Neural progenitor cell (in vitro differentiated cells): ENCODE results near the gene SND1.

Experiments used
- EZH2 ChIP-seq: fragments of 200-600 bp; sonication (generic); IDR thresholded peaks from 2 replicates; pipeline ENCODE4 v1.6.1; 2017; ENCODE audit warnings: antibody characterized with exemption, mild to moderate bottlenecking, moderate library complexity
- EZH2phosphoT487 ChIP-seq: fragments of 200-600 bp; sonication (generic); IDR thresholded peaks from 2 replicates; pipeline ENCODE4 v1.6.1; 2017; ENCODE audit warnings: antibody characterized with exemption
- TF ChIP-seq, protein P1 (sequence below): fragments of 200-600 bp; sonication (generic); IDR thresholded peaks from 2 replicates; pipeline ENCODE4 v1.5.1; 2017; ENCODE audit warnings: antibody characterized with exemption, mild to moderate bottlenecking

DNA sequence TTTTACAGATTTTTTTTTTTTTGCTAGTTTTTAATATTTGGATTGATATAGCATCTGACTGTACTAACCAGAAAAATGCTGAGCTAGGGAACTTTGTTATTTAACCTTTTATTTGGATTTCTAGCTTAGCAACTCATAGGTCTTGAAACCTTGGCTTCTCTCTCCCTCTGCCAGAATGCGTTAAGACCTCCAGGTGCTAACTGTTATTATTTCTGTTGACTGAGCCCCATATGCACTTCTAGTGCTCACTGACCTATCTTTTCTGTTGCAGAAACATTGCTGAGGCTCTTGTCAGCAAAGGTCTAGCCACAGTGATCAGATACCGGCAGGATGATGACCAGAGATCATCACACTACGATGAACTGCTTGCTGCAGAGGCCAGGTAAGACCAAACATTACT is 235.6 kb downstream of the SND1 start:
- TF ChIP-seq, protein P1, sequence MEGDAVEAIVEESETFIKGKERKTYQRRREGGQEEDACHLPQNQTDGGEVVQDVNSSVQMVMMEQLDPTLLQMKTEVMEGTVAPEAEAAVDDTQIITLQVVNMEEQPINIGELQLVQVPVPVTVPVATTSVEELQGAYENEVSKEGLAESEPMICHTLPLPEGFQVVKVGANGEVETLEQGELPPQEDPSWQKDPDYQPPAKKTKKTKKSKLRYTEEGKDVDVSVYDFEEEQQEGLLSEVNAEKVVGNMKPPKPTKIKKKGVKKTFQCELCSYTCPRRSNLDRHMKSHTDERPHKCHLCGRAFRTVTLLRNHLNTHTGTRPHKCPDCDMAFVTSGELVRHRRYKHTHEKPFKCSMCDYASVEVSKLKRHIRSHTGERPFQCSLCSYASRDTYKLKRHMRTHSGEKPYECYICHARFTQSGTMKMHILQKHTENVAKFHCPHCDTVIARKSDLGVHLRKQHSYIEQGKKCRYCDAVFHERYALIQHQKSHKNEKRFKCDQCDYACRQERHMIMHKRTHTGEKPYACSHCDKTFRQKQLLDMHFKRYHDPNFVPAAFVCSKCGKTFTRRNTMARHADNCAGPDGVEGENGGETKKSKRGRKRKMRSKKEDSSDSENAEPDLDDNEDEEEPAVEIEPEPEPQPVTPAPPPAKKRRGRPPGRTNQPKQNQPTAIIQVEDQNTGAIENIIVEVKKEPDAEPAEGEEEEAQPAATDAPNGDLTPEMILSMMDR = no peak
- TF ChIP-seq EZH2 (no peak), EZH2phosphoT487 (no peak)
